Transverse colon (tissue), 4 donors: ENCODE results near the gene SCT. TPM values are rescaled to one million over a fixed set of nuclear protein-coding genes. Genes with fewer than 3 reads are reported as not detected.

Experiments used
- DNase-seq: peaks from one replicate; pipeline ENCODE4 v3.0.0-alpha.2; 2019
- H3K27ac ChIP-seq, 4 donors: fragments of 200-600 bp; sonication (generic); 2 replicates each; pipeline ENCODE4 v1.5.1; 2016 to 2018; ENCODE audit warnings: inconsistent platforms in 4 of 4
- H3K27me3 ChIP-seq: fragments of 200-600 bp; sonication (generic); 2 replicates; pipeline ENCODE4 v1.5.1; 2017; ENCODE audit warnings: inconsistent platforms
- H3K36me3 ChIP-seq, 4 donors: fragments of 200-600 bp; sonication (generic); 2 replicates each; pipeline ENCODE4 v1.5.1; 2017 to 2019; ENCODE audit warnings: inconsistent platforms in 4 of 4
- H3K4me1 ChIP-seq, 4 donors: fragments of 200-600 bp; sonication (generic); 2 replicates each; pipeline ENCODE4 v1.5.1; 2017 to 2020; ENCODE audit warnings: inconsistent platforms in 4 of 4
- H3K4me3 ChIP-seq, 4 donors: fragments of 200-600 bp; sonication (generic); 1 replicate in 1 of 4; 2 replicates in 3 of 4; pipeline versions ENCODE4 v1.5.1 to v1.6.1; 2017 to 2019; ENCODE audit warnings: inconsistent platforms in 4 of 4
- H3K9me3 ChIP-seq, 2 donors: fragments of 200-600 bp; sonication (generic); 2 replicates each; pipeline ENCODE4 v1.5.1; 2017 to 2019; ENCODE audit warnings: inconsistent platforms in 2 of 2
- CTCF ChIP-seq, 5 experiments: fragments of 200-600 bp in 3 of 5; fragments of 450-650 bp in 2 of 5; sonication (generic) in 3 of 5; IDR thresholded peaks; 1 replicate in 2 of 5; 2 replicates in 3 of 5; pipeline ENCODE4 v1.5.1; 2016 to 2017; ENCODE audit warnings: antibody characterized with exemption in 5 of 5, inconsistent platforms in 3 of 5, mild to moderate bottlenecking in 2 of 5, moderate library complexity in 1 of 5
- EP300 ChIP-seq: sonication (generic); formaldehyde crosslinking; IDR thresholded peaks from one replicate; pipeline ENCODE4 v1.6.1; 2017; ENCODE audit warnings: antibody characterized with exemption, low read depth
- POLR2A ChIP-seq: fragments of 450-650 bp; IDR thresholded peaks from one replicate; pipeline ENCODE4 v1.6.1; 2016; ENCODE audit warnings: antibody characterized with exemption, mild to moderate bottlenecking, moderate library complexity
- POLR2AphosphoS5 ChIP-seq, 3 donors: sonication (generic); formaldehyde crosslinking; IDR thresholded peaks; one replicate each; pipeline ENCODE4 v1.6.1; 2016; ENCODE audit warnings: antibody characterized with exemption in 3 of 3
- WGBS, 2 donors: methylation state at CpG; one replicate each; pipeline ENCODE4 v1.1.5; 2018; ENCODE audit warnings: low coverage in 1 of 2; 5-methylcytosine and 5-hydroxymethylcytosine counted together
- in situ Hi-C, 4 donors: fragments of 200-750 bp; cut with MboI; loops; one replicate each; pipeline versions ENCODE4 v1.15.0 to v1.15.1; 2017; ENCODE audit warnings: low sequenced_read_pairs in 3 of 4, low pct_ligation_motif_present in 1 of 4, low pct_unique_long_range_greater_than_20kb in 1 of 4
- intact Hi-C: fragments of 100-400 bp; cut with DNase I; formaldehyde crosslinking; loops from one replicate; pipeline ENCODE4 v1.15.1; 2023; ENCODE audit warnings: low total_unique reads
- total RNA-seq, 4 donors: library from RNA; depleted of rRNA; stranded (reverse); fragments of >200 nt; gene quantifications; one replicate each; pipeline ENCODE4 v1.1.0, GENCODE V29; 2016

Gene SCT
- total RNA-seq: not detected

- TF ChIP-seq POLR2AphosphoS5 (IDR thresholded peaks at IDR 0.05) (no peak), POLR2A (no peak), CTCF (IDR thresholded peaks at IDR 0.05) (no peak), EP300 (no peak)
- Histone ChIP-seq H3K27me3 (peaks cover 26% of the 10 kb centered on the region), H3K36me3 (no peaks in the 10 kb centered on the region), H3K4me3 (peak within 1 kb of the TSS in 1 of 4 donors; percentile 4), H3K9me3 (no peaks in the 10 kb centered on the region), H3K27ac (no peak within 1 kb of the TSS), H3K4me1 (peaks cover 6 to 22% (median 19%) of the 10 kb centered on the region in 4 donors)
- 11 to 40% methylated on average over 1 to 25 of the region's 72 CpGs for WGBS, 2 donors
- intact Hi-C loops: no loop called here
- in situ Hi-C loops: no loop called here
- DNase-seq: no peak
Observed at GRCh38 chr11:626475-627307, at the start of gene SCT. SCT (minus strand) TSS chr11:627181; CDS start chr11:627143, 38 bp downstream.

GRCh38 chr11:674406-674805 is 47.4 kb upstream of the SCT start:
- WGBS, 2 donors: 87 to 100% methylated on average over 1 to 17 of the region's 17 CpGs
- Histone ChIP-seq H3K27ac (no peak overlapping the region), H3K27me3 (no peaks in the 10 kb centered on the region), H3K4me3 (no peak overlapping the region), H3K36me3 (peaks cover 0 to 31% (median 11%) of the 10 kb centered on the region in 4 donors), H3K9me3 (no peaks in the 10 kb centered on the region), H3K4me1 (no peaks in the 10 kb centered on the region)
- DNase-seq: no peak
- in situ Hi-C loops: no loop called here
- TF ChIP-seq POLR2A (no peak), EP300 (no peak), POLR2AphosphoS5 (IDR thresholded peaks at IDR 0.05) (no peak), CTCF (IDR thresholded peaks at IDR 0.05) (no peak)
- intact Hi-C loops: no loop called here

GRCh38 chr11:673866-674265 is 46.9 kb upstream of the SCT start:
- WGBS, 2 donors: 92 to 100% methylated on average over 1 to 8 of the region's 8 CpGs
- in situ Hi-C loops: no loop called here
- Histone ChIP-seq H3K4me1 (no peaks in the 10 kb centered on the region), H3K36me3 (peaks cover 0 to 31% (median 11%) of the 10 kb centered on the region in 4 donors), H3K27ac (no peak overlapping the region), H3K27me3 (no peaks in the 10 kb centered on the region), H3K9me3 (no peaks in the 10 kb centered on the region), H3K4me3 (no peak overlapping the region)
- DNase-seq: no peak
- intact Hi-C loops: no loop called here
- TF ChIP-seq POLR2AphosphoS5 (IDR thresholded peaks at IDR 0.05) (no peak), EP300 (no peak), CTCF (IDR thresholded peaks at IDR 0.05) (no peak), POLR2A (no peak)

- Histone ChIP-seq H3K36me3 (no peaks in the 10 kb centered on the region), H3K4me3 (no peak overlapping the region), H3K9me3 (no peaks in the 10 kb centered on the region), H3K27me3 (no peaks in the 10 kb centered on the region), H3K4me1 (peaks cover 0 to 10% (median 2%) of the 10 kb centered on the region in 4 donors), H3K27ac (peak overlapping the region; percentile 50 to 63 (median 58))
- intact Hi-C loops (no loop called here), in situ Hi-C loops (loop anchor here in 1 of 4 donors (10.0 kb wide), 1 partner anchor 59 kb away; no protein-coding TSS in a partner anchor)
- DNase-seq: no peak
- 75% methylated on average over 11 of the region's 11 CpGs; no CpG with 5 or more reads in 1 of the 2 donors for WGBS, 2 donors
- TF ChIP-seq POLR2A (no peak), EP300 (no peak), POLR2AphosphoS5 (IDR thresholded peaks at IDR 0.05) (no peak), CTCF (IDR thresholded peaks at IDR 0.05) (no peak)
Observed at GRCh38 chr11:665704-666281, 38.8 kb upstream of the SCT start.
